HepG2 (cell line): ENCODE measurements around the gene SHC1. TPM values are rescaled to one million over a fixed set of nuclear protein-coding genes. Genes with fewer than 3 reads are reported as not detected.

Experiments
- ADNP ChIP-seq: sonication (generic); formaldehyde crosslinking; IDR thresholded peaks from 2 replicates; pipeline ENCODE4 v1.4.0; 2020; ENCODE audit warnings: missing genetic modification reagents
- CAMTA2 ChIP-seq: sonication (generic); formaldehyde crosslinking; IDR thresholded peaks from 2 replicates; pipeline ENCODE4 v1.4.0; 2020; ENCODE audit warnings: mild to moderate bottlenecking, missing genetic modification reagents, borderline replicate concordance
- DNMT3B ChIP-seq: conservative IDR thresholded peaks from 2 replicates; pipeline ENCODE4 v1.6.1; 2016; ENCODE audit warnings: missing biosample characterization, control low read depth
- GTF3A ChIP-seq: sonication (generic); formaldehyde crosslinking; conservative IDR thresholded peaks from 2 replicates; pipeline ENCODE4 v1.4.0; 2020; ENCODE audit warnings: mild to moderate bottlenecking, missing genetic modification reagents
- GZF1 ChIP-seq: sonication (generic); formaldehyde crosslinking; IDR thresholded peaks from 2 replicates; pipeline ENCODE4 v1.5.1; 2020; ENCODE audit warnings: mild to moderate bottlenecking, missing genetic modification reagents
- MLX ChIP-seq: IDR thresholded peaks from 2 replicates; pipeline ENCODE4 v1.6.1; 2016
- PRMT3 ChIP-seq: sonication (generic); formaldehyde crosslinking; IDR thresholded peaks from 2 replicates; pipeline ENCODE4 v1.8.1; 2022; ENCODE audit warnings: low read depth, mild to moderate bottlenecking, moderate library complexity, missing genetic modification reagents, borderline replicate concordance
- RFXANK ChIP-seq: IDR thresholded peaks from 2 replicates; pipeline ENCODE4 v1.6.1; 2016
- SMC3 ChIP-seq: IDR thresholded peaks from 2 replicates; pipeline ENCODE4 v1.6.1; 2011; ENCODE audit warnings: low read length, improper control_type of control experiment
- SUZ12 ChIP-seq: fragments of 150-350 bp; IDR thresholded peaks from 2 replicates; pipeline ENCODE4 v1.6.1; 2014; ENCODE audit warnings: low read depth, low read length
- ZNF281 ChIP-seq: sonication (generic); formaldehyde crosslinking; IDR thresholded peaks from 2 replicates; pipeline ENCODE4 v1.4.0; 2020; ENCODE audit warnings: missing genetic modification reagents, borderline replicate concordance
- ZNF546 ChIP-seq: sonication (generic); formaldehyde crosslinking; conservative IDR thresholded peaks from 2 replicates; pipeline ENCODE4 v1.8.1; 2023; ENCODE audit warnings: mild to moderate bottlenecking, missing genetic modification reagents
- ZNF563 ChIP-seq: sonication (generic); formaldehyde crosslinking; IDR thresholded peaks from 2 replicates; pipeline ENCODE4 v1.8.0; 2022; ENCODE audit warnings: mild to moderate bottlenecking, moderate library complexity, missing genetic modification reagents
- ZNF572 ChIP-seq: sonication (generic); formaldehyde crosslinking; IDR thresholded peaks from 2 replicates; pipeline ENCODE4 v1.5.1; 2020; ENCODE audit warnings: mild to moderate bottlenecking, missing genetic modification reagents
- ZNF704 ChIP-seq: sonication (generic); formaldehyde crosslinking; IDR thresholded peaks from 2 replicates; pipeline ENCODE4 v1.8.1; 2023; ENCODE audit warnings: mild to moderate bottlenecking, inconsistent platforms, moderate library complexity, missing genetic modification reagents, borderline replicate concordance
- polyA plus RNA-seq, 8 experiments: library from polyadenylated mRNA; depleted of rRNA in 3 of 8; stranded (reverse) in 7 of 8; unstranded in 1 of 8; fragments of >200 nt; fragmentation: Illumina TruSeq in 4 of 8; extraction: Trizol in 4 of 8; gene quantifications; 2 replicates each; pipeline versions ENCODE4 v1.2.1 to v1.2.3, GENCODE V29; 2011 to 2016; ENCODE audit warnings: low read depth in 4 of 8, missing spikeins in 1 of 8, mixed read lengths in 1 of 8; ENCODE audit not compliant: insufficient read depth in 1 of 8
- total RNA-seq, 5 experiments: library from RNA; depleted of rRNA; stranded (reverse); fragments of >200 nt; fragmentation: Illumina TruSeq; extraction: Trizol; gene quantifications; 2 replicates each; pipeline ENCODE4 v1.2.3, GENCODE V29; 2016; ENCODE audit warnings: low read depth in 1 of 5
- TF ChIP-seq, protein P1 (sequence below): IDR thresholded peaks from 2 replicates; pipeline ENCODE4 v1.6.1; 2016; ENCODE audit warnings: missing genetic modification reagents, missing compliant biosample characterization
- TF ChIP-seq, protein P2 (sequence below): sonication (generic); formaldehyde crosslinking; IDR thresholded peaks from 2 replicates; pipeline ENCODE4 v1.5.0; 2020; ENCODE audit warnings: mild to moderate bottlenecking, missing genetic modification reagents, moderate library complexity
- TF ChIP-seq, protein P3 (sequence below): sonication (generic); formaldehyde crosslinking; IDR thresholded peaks from 2 replicates; pipeline ENCODE4 v1.5.0; 2020; ENCODE audit warnings: missing genetic modification reagents
- TF ChIP-seq, protein P4 (sequence below): sonication (generic); formaldehyde crosslinking; IDR thresholded peaks from 2 replicates; pipeline ENCODE4 v1.8.0; 2022; ENCODE audit warnings: mild to moderate bottlenecking, missing genetic modification reagents, borderline replicate concordance

Gene SHC1
- total and polyA plus RNA-seq, 2 of the 13 experiments (the other 11 are each of a cell fraction or from before 2014, with no cell fraction given), result 52.0 to 137 TPM

- TF ChIP-seq ZNF281 (CRISPR knock-in tag) (no peak), RFXANK (CRISPR knock-in tag) (no peak), ZNF572 (CRISPR knock-in tag) (no peak), ZNF546 (0 out of 2 replicates have a peak, but pooled peaks have one; percentile 2), PRMT3 (no peak), ADNP (CRISPR knock-in tag) (no peak), ZNF704 (CRISPR knock-in tag) (no peak), GTF3A (CRISPR knock-in tag) (no peak), SUZ12 (no peak), GZF1 (0 out of 2 replicates have a peak, but pooled peaks have one; percentile 50), MLX (no peak; the same call in 1 of the 2 replicates), SMC3 (no peak), CAMTA2 (CRISPR knock-in tag) (no peak), ZNF563 (CRISPR knock-in tag) (no peak), DNMT3B (CRISPR knock-in tag) (no peak; the same call in 1 of the 2 replicates)
- TF ChIP-seq, protein P1, sequence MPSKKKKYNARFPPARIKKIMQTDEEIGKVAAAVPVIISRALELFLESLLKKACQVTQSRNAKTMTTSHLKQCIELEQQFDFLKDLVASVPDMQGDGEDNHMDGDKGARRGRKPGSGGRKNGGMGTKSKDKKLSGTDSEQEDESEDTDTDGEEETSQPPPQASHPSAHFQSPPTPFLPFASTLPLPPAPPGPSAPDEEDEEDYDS (CRISPR knock-in tag), result peak; percentile 79
- TF ChIP-seq, protein P2, sequence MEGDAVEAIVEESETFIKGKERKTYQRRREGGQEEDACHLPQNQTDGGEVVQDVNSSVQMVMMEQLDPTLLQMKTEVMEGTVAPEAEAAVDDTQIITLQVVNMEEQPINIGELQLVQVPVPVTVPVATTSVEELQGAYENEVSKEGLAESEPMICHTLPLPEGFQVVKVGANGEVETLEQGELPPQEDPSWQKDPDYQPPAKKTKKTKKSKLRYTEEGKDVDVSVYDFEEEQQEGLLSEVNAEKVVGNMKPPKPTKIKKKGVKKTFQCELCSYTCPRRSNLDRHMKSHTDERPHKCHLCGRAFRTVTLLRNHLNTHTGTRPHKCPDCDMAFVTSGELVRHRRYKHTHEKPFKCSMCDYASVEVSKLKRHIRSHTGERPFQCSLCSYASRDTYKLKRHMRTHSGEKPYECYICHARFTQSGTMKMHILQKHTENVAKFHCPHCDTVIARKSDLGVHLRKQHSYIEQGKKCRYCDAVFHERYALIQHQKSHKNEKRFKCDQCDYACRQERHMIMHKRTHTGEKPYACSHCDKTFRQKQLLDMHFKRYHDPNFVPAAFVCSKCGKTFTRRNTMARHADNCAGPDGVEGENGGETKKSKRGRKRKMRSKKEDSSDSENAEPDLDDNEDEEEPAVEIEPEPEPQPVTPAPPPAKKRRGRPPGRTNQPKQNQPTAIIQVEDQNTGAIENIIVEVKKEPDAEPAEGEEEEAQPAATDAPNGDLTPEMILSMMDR (CRISPR knock-in tag), result peak; percentile 6; the same call in 1 of the 2 replicates
- TF ChIP-seq, protein P3, sequence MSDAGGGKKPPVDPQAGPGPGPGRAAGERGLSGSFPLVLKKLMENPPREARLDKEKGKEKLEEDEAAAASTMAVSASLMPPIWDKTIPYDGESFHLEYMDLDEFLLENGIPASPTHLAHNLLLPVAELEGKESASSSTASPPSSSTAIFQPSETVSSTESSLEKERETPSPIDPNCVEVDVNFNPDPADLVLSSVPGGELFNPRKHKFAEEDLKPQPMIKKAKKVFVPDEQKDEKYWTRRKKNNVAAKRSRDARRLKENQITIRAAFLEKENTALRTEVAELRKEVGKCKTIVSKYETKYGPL (CRISPR knock-in tag), result no peak
- TF ChIP-seq, protein P4, sequence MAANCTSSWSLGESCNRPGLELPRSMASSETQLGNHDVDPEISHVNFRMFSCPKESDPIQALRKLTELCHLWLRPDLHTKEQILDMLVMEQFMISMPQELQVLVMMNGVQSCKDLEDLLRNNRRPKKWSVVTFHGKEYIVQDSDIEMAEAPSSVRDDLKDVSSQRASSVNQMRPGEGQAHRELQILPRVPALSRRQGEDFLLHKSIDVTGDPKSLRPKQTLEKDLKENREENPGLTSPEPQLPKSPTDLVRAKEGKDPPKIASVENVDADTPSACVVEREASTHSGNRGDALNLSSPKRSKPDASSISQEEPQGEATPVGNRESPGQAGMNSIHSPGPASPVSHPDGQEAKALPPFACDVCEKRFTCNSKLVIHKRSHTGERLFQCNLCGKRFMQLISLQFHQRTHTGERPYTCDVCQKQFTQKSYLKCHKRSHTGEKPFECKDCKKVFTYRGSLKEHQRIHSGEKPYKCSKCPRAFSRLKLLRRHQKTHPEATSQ, result 0 out of 2 replicates have a peak, but pooled peaks have one; percentile 37
Measured at GRCh38 chr1:154974808-154975408, 4.4 kb upstream of the SHC1 start (continued).
